22Rv1 (cell line): Measurements from ENCODE around the gene FAM180A.

Experiments used
- CTCF ChIP-seq: fragments of 450-650 bp; IDR thresholded peaks from 2 replicates; pipeline ENCODE4 v1.5.1; 2017; ENCODE audit warnings: mild to moderate bottlenecking
- ZFX ChIP-seq: fragments of 450-650 bp; IDR thresholded peaks from 2 replicates; pipeline ENCODE4 v1.6.1; 2017; ENCODE audit warnings: antibody characterized with exemption, borderline replicate concordance

- TF ChIP-seq CTCF (no peak), ZFX (no peak)
Observed at GRCh38 chr7:135692055-135692454, 56.6 kb downstream of the FAM180A start.
